ENCODE data around the gene NUP205.
"Not testable (repeated sequence)": the region's sequence is repeated elsewhere in the genome, so short reads cannot be mapped to it uniquely, and the experiment has no call there.

The NUP205 gene

GRCh38 chr7:135667626-135668025 is 109.9 kb downstream of the NUP205 start:
- DNase-seq (ENCODE audit: low spot score): not testable (repeated sequence)

GRCh38 chr7:135668852-135669395 is 111.2 kb downstream of the NUP205 start:
- DNase-seq (ENCODE audit: low spot score): not testable (repeated sequence)

GRCh38 chr7:135669774-135670173 is 112.1 kb downstream of the NUP205 start:
- no peak for DNase-seq (ENCODE audit: low spot score)

GRCh38 chr7:135670179-135670578 is 112.5 kb downstream of the NUP205 start:
- no peak for DNase-seq (ENCODE audit: low spot score)

GRCh38 chr7:135672560-135673359 is 115.0 kb downstream of the NUP205 start:
- peak; percentile 41 for DNase-seq (ENCODE audit: low spot score)

- no peak for DNase-seq (ENCODE audit: low spot score)
These were observed 115.6 kb downstream of the NUP205 start for GRCh38 chr7:135673360-135673706.

GRCh38 chr7:135678612-135679575 is 121.2 kb downstream of the NUP205 start:
- DNase-seq (ENCODE audit: low spot score): no peak

GRCh38 chr7:135681762-135682161 is 124.0 kb downstream of the NUP205 start:
- DNase-seq (ENCODE audit: low spot score): no peak

- no peak for DNase-seq (ENCODE audit: low spot score)
These were observed 124.5 kb downstream of the NUP205 start for GRCh38 chr7:135682191-135682590.

- no peak for DNase-seq (ENCODE audit: low spot score)
These were observed 125.9 kb downstream of the NUP205 start for GRCh38 chr7:135683609-135684008.

- no peak for DNase-seq (ENCODE audit: low spot score)
These were observed 126.4 kb downstream of the NUP205 start for GRCh38 chr7:135684136-135684535.

- no peak for DNase-seq (ENCODE audit: low spot score)
These were observed 127.0 kb downstream of the NUP205 start for GRCh38 chr7:135684699-135685098.

GRCh38 chr7:135685306-135686084 is 127.8 kb downstream of the NUP205 start:
- DNase-seq (ENCODE audit: low spot score): no peak

- no peak for DNase-seq (ENCODE audit: low spot score)
These were observed 129.7 kb downstream of the NUP205 start for GRCh38 chr7:135687466-135687865.

GRCh38 chr7:135690566-135690965 is 132.8 kb downstream of the NUP205 start:
- DNase-seq (ENCODE audit: low spot score): no peak

- DNase-seq (ENCODE audit: low spot score): no peak
These were observed 134.3 kb downstream of the NUP205 start for GRCh38 chr7:135692055-135692454.

GRCh38 chr7:135692606-135693005 is 134.9 kb downstream of the NUP205 start:
- DNase-seq (ENCODE audit: low spot score): not testable (repeated sequence)

- no peak for DNase-seq (ENCODE audit: low spot score)
These were observed 135.8 kb downstream of the NUP205 start for GRCh38 chr7:135693558-135693957.

GRCh38 chr7:135697276-135698049 is 139.7 kb downstream of the NUP205 start:
- no peak for DNase-seq (ENCODE audit: low spot score)
